ENCODE measurements around the gene BGLAP. TPM values are rescaled to one million over a fixed set of nuclear protein-coding genes. Genes with fewer than 3 reads are reported as not detected.

The BGLAP gene
- total RNA-seq, 1 donor from 2014 or later: 19.1 TPM

GRCh38 chr1:156284112-156284511 lies 42.1 kb downstream of the BGLAP start, which contains the start of gene TMEM79:
TMEM79 (plus strand) TSS chr1:156284325; CDS start chr1:156285227, 902 bp downstream.
- Histone ChIP-seq H3K9me3 (no peaks in the 10 kb centered on the region), H3K27me3 (no peaks in the 10 kb centered on the region), H3K27ac (peak within 1 kb of the TSS; percentile 45 to 85), H3K4me1 (peaks cover 0 to 13% of the 10 kb centered on the region in 2 donors), H3K4me3 (peak within 1 kb of the TSS; percentile 81 to 88), H3K36me3 (peaks cover 2 to 6% of the 10 kb centered on the region in 2 donors)
- intact Hi-C loops (cut with DNase I): no loop called here
- DNase-seq (ENCODE audit: low spot score in 2 of 2): no peak
- TF ChIP-seq, protein P1, sequence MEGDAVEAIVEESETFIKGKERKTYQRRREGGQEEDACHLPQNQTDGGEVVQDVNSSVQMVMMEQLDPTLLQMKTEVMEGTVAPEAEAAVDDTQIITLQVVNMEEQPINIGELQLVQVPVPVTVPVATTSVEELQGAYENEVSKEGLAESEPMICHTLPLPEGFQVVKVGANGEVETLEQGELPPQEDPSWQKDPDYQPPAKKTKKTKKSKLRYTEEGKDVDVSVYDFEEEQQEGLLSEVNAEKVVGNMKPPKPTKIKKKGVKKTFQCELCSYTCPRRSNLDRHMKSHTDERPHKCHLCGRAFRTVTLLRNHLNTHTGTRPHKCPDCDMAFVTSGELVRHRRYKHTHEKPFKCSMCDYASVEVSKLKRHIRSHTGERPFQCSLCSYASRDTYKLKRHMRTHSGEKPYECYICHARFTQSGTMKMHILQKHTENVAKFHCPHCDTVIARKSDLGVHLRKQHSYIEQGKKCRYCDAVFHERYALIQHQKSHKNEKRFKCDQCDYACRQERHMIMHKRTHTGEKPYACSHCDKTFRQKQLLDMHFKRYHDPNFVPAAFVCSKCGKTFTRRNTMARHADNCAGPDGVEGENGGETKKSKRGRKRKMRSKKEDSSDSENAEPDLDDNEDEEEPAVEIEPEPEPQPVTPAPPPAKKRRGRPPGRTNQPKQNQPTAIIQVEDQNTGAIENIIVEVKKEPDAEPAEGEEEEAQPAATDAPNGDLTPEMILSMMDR (IDR thresholded peaks at IDR 0.05): no peak

DNA sequence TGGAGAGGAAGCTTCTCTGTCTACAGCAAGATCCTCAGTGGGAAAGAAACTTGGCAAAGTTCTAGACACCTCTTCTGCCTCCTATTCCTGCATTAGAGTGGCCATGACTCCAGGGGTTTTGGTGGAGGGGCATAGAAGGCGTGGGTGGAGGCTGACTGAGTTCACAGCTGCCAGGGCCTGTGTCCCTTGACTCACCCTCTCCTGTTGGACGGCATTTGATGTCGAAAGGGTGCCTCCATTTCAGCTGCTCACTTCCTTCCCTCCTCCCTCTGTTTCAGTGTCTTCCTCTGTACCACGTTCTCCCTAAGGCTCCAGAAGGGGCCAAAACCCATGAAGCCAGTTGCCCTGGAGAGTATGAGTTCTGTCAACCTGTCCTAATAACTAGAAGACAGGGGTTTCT lies 42.8 kb downstream of the BGLAP start:
- Histone ChIP-seq H3K4me3 (no peak overlapping the region), H3K4me1 (peaks cover 0 to 13% of the 10 kb centered on the region in 2 donors), H3K9me3 (no peaks in the 10 kb centered on the region), H3K27me3 (no peaks in the 10 kb centered on the region), H3K36me3 (peaks cover 4 to 7% of the 10 kb centered on the region in 2 donors), H3K27ac (no peak overlapping the region)
- no peak for DNase-seq (ENCODE audit: low spot score in 2 of 2)
- intact Hi-C loops (cut with DNase I): no loop called here
- TF ChIP-seq, protein P1 (IDR thresholded peaks at IDR 0.05): no peak

DNA sequence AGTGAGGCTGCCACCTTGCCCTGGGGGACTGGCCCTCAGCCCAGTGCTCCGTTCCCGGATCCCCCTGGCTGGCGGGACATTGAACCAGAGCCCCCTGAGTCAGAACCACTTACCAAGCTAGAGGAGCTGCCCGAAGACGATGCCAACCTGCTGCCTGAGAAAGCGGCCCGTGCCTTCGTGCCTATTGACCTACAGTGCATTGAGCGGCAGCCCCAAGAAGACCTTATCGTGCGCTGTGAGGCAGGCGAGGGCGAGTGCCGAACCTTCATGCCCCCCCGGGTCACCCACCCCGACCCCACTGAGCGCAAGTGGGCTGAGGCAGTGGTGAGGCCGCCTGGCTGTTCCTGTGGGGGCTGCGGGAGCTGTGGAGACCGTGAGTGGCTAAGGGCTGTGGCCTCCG lies 43.5 kb downstream of the BGLAP start:
- intact Hi-C loops (cut with DNase I): no loop called here
- peaks cover 4 to 7% of the 10 kb centered on the region in 2 donors for H3K36me3 ChIP-seq

GRCh38 chr1:156286061-156286460 lies 44.1 kb downstream of the BGLAP start:
- H3K27me3 ChIP-seq: no peaks in the 10 kb centered on the region
- peaks cover 0 to 11% of the 10 kb centered on the region in 2 donors for H3K4me1 ChIP-seq
- TF ChIP-seq, protein P1 (IDR thresholded peaks at IDR 0.05): no peak
- H3K9me3 ChIP-seq: no peaks in the 10 kb centered on the region
- H3K27ac ChIP-seq: no peak overlapping the region
- intact Hi-C loops (cut with DNase I): no loop called here
- DNase-seq (ENCODE audit: low spot score in 2 of 2): no peak
- no peak overlapping the region for H3K4me3 ChIP-seq
- peaks cover 4 to 7% of the 10 kb centered on the region in 2 donors for H3K36me3 ChIP-seq

More for the DNA sequence above, 43.5 kb downstream of the BGLAP start:
- no peaks in the 10 kb centered on the region for H3K9me3 ChIP-seq
- TF ChIP-seq, protein P1 (IDR thresholded peaks at IDR 0.05): no peak
- DNase-seq (ENCODE audit: low spot score in 2 of 2): no peak
- no peak overlapping the region for H3K27ac ChIP-seq
- H3K27me3 ChIP-seq: no peaks in the 10 kb centered on the region
- peaks cover 0 to 13% of the 10 kb centered on the region in 2 donors for H3K4me1 ChIP-seq
- no peak overlapping the region for H3K4me3 ChIP-seq

DNA sequence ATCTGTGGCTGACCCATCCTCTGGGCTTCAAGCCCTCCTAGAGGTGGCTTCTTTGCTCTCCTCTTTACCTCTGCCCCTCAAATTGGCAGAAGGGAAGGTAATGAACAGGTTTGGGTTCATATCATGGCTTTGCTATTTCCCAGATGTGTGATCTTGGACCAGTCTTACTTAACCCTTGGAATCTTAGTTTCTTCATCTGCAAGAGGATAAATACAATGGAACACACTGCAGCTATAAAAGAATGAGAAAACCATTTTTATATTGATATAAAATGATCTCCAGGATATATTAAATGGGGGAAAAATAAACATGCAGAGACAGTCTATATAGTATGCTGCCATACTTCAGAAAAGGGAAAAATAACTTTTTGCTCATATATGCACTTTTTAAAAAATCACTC lies 47.9 kb downstream of the BGLAP start:
- DNase-seq (ENCODE audit: low spot score in 2 of 2): no peak
- H3K4me3 ChIP-seq: no peak overlapping the region
- H3K9me3 ChIP-seq: no peaks in the 10 kb centered on the region
- no peaks in the 10 kb centered on the region for H3K27me3 ChIP-seq
- TF ChIP-seq, protein P1 (IDR thresholded peaks at IDR 0.05): no peak
- peaks cover 6 to 7% of the 10 kb centered on the region in 2 donors for H3K4me1 ChIP-seq
- peaks cover 4 to 7% of the 10 kb centered on the region in 2 donors for H3K36me3 ChIP-seq
- intact Hi-C loops (cut with DNase I): no loop called here
- H3K27ac ChIP-seq: no peak overlapping the region
